ENCODE data around the gene PDCD6IP.

GRCh38 chr3:33795856-33796536 lies 2.4 kb upstream of the PDCD6IP start:
- TF ChIP-seq, protein P1, sequence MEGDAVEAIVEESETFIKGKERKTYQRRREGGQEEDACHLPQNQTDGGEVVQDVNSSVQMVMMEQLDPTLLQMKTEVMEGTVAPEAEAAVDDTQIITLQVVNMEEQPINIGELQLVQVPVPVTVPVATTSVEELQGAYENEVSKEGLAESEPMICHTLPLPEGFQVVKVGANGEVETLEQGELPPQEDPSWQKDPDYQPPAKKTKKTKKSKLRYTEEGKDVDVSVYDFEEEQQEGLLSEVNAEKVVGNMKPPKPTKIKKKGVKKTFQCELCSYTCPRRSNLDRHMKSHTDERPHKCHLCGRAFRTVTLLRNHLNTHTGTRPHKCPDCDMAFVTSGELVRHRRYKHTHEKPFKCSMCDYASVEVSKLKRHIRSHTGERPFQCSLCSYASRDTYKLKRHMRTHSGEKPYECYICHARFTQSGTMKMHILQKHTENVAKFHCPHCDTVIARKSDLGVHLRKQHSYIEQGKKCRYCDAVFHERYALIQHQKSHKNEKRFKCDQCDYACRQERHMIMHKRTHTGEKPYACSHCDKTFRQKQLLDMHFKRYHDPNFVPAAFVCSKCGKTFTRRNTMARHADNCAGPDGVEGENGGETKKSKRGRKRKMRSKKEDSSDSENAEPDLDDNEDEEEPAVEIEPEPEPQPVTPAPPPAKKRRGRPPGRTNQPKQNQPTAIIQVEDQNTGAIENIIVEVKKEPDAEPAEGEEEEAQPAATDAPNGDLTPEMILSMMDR (conservative IDR thresholded peaks at IDR 0.05 in 1 of 2, IDR thresholded peaks at IDR 0.05 in 1 of 2; ENCODE audit: low read depth in 1 of 2, low read length in 2 of 2) = no peak
- TF ChIP-seq EZH2 (IDR thresholded peaks at IDR 0.05; ENCODE audit: low read length, missing control alignments) = no peak
